Stimulated activated CD8-positive, alpha-beta memory T cell treated with anti-CD3 and anti-CD28 coated beads, Interleukin-12 subunit alpha, Interleukin-12 subunit beta, amount 100 ng/mL, for 1 hour (primary cell): Measurements from ENCODE around the gene KREMEN1.

Experiments used
- DNase-seq: peaks from one replicate; pipeline ENCODE4 v3.0.0-alpha.2; 2020; ENCODE audit warnings: low read depth

Gene KREMEN1

GRCh38 chr22:29133603-29134133 is 60.8 kb downstream of the KREMEN1 start:
- no peak for DNase-seq

- no peak for DNase-seq
These were observed 61.6 kb downstream of the KREMEN1 start for GRCh38 chr22:29134448-29134847.

- no peak for DNase-seq
These were observed 64.2 kb downstream of the KREMEN1 start for GRCh38 chr22:29136782-29137700.

- DNase-seq, result no peak
These were observed 65.9 kb downstream of the KREMEN1 start for GRCh38 chr22:29138556-29139305.

GRCh38 chr22:29139965-29140782 is 67.3 kb downstream of the KREMEN1 start:
- DNase-seq, result no peak

GRCh38 chr22:29141078-29141688 is 68.3 kb downstream of the KREMEN1 start:
- no peak for DNase-seq

GRCh38 chr22:29142116-29142515 is 69.3 kb downstream of the KREMEN1 start:
- no peak for DNase-seq

- DNase-seq, result no peak
These were observed 71.3 kb downstream of the KREMEN1 start for GRCh38 chr22:29143941-29144785.

GRCh38 chr22:29144786-29145160 is 71.9 kb downstream of the KREMEN1 start:
- DNase-seq, result no peak

- no peak for DNase-seq
These were observed 72.7 kb downstream of the KREMEN1 start for GRCh38 chr22:29145321-29146072.

- DNase-seq, result no peak
These were observed 73.3 kb downstream of the KREMEN1 start for GRCh38 chr22:29146091-29146560.

GRCh38 chr22:29146771-29147170 is 73.9 kb downstream of the KREMEN1 start:
- no peak for DNase-seq

GRCh38 chr22:29147331-29147899 is 74.6 kb downstream of the KREMEN1 start:
- no peak for DNase-seq

- no peak for DNase-seq
These were observed 75.2 kb downstream of the KREMEN1 start for GRCh38 chr22:29148036-29148435.

- DNase-seq, result no peak
These were observed 76.0 kb downstream of the KREMEN1 start for GRCh38 chr22:29148826-29149225.

- no peak for DNase-seq
These were observed 77.2 kb downstream of the KREMEN1 start for GRCh38 chr22:29149841-29150555.

GRCh38 chr22:29150701-29151100 is 77.9 kb downstream of the KREMEN1 start:
- DNase-seq, result no peak

GRCh38 chr22:29151316-29151715 is 78.5 kb downstream of the KREMEN1 start:
- no peak for DNase-seq
